ENCODE results near the gene COA1.

COA1 gene

GRCh38 chr7:43763183-43763582 is 33.9 kb upstream of the COA1 start:
- no peak overlapping the region for H3K4me3 ChIP-seq (ENCODE audit: low read length)
- TF ChIP-seq, protein P1, sequence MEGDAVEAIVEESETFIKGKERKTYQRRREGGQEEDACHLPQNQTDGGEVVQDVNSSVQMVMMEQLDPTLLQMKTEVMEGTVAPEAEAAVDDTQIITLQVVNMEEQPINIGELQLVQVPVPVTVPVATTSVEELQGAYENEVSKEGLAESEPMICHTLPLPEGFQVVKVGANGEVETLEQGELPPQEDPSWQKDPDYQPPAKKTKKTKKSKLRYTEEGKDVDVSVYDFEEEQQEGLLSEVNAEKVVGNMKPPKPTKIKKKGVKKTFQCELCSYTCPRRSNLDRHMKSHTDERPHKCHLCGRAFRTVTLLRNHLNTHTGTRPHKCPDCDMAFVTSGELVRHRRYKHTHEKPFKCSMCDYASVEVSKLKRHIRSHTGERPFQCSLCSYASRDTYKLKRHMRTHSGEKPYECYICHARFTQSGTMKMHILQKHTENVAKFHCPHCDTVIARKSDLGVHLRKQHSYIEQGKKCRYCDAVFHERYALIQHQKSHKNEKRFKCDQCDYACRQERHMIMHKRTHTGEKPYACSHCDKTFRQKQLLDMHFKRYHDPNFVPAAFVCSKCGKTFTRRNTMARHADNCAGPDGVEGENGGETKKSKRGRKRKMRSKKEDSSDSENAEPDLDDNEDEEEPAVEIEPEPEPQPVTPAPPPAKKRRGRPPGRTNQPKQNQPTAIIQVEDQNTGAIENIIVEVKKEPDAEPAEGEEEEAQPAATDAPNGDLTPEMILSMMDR (IDR thresholded peaks at IDR 0.05; ENCODE audit: insufficient read depth, low read depth, low read length, missing control alignments), result no peak
- no peak for DNase-seq (ENCODE audit: low read depth)

GRCh38 chr7:43761938-43762692 is 32.8 kb upstream of the COA1 start:
- no peak overlapping the region for H3K4me3 ChIP-seq (ENCODE audit: low read length)
- TF ChIP-seq, protein P1 (IDR thresholded peaks at IDR 0.05; ENCODE audit: insufficient read depth, low read depth, low read length, missing control alignments), result no peak
- peak; percentile 45 for DNase-seq (ENCODE audit: low read depth)

- no peak overlapping the region for H3K4me3 ChIP-seq (ENCODE audit: low read length)
- TF ChIP-seq, protein P1 (IDR thresholded peaks at IDR 0.05; ENCODE audit: insufficient read depth, low read depth, low read length, missing control alignments), result no peak
- DNase-seq (ENCODE audit: low read depth), result no peak
Observed at GRCh38 chr7:43761382-43761781, 32.1 kb upstream of the COA1 start.

- TF ChIP-seq, protein P1 (IDR thresholded peaks at IDR 0.05; ENCODE audit: insufficient read depth, low read depth, low read length, missing control alignments), result no peak
Observed at GRCh38 chr7:43760861-43761260, 31.5 kb upstream of the COA1 start.

GRCh38 chr7:43758822-43759683 is 29.7 kb upstream of the COA1 start:
- TF ChIP-seq, protein P1 (IDR thresholded peaks at IDR 0.05; ENCODE audit: insufficient read depth, low read depth, low read length, missing control alignments), result no peak
- peak overlapping the region; percentile 59 for H3K4me3 ChIP-seq (ENCODE audit: low read length)
- peak; percentile 32 for DNase-seq (ENCODE audit: low read depth)

More at GRCh38 chr7:43760861-43761260, 31.5 kb upstream of the COA1 start:
- no peak overlapping the region for H3K4me3 ChIP-seq (ENCODE audit: low read length)
- no peak for DNase-seq (ENCODE audit: low read depth)

GRCh38 chr7:43758029-43758821 is 28.9 kb upstream of the COA1 start, which contains the start of gene BLVRA:
TSS of gene BLVRA (plus strand) at chr7:43758680. CDS start at chr7:43771159, 12,479 bp downstream.
- TF ChIP-seq, protein P1 (IDR thresholded peaks at IDR 0.05; ENCODE audit: insufficient read depth, low read depth, low read length, missing control alignments), result no peak
- DNase-seq (ENCODE audit: low read depth), result peak; percentile 43
- peak within 1 kb of the TSS; percentile 59 for H3K4me3 ChIP-seq (ENCODE audit: low read length)
